Astrocyte of the cerebellum (primary cell): ENCODE measurements around the gene RUNX2.
A peak's percentile ranks its signal among the peaks of the same experiment; 100 is the strongest.

Source experiments
- DNase-seq: peaks from one replicate; pipeline ENCODE4 v3.0.0-alpha.2; 2011; ENCODE audit warnings: low read depth
- H3K4me3 ChIP-seq: 2 replicates; pipeline ENCODE4 v1.5.1; 2011; ENCODE audit warnings: mild to moderate bottlenecking, low read depth, low read length, moderate library complexity
- in situ Hi-C: cut with HindIII; loops from 2 replicates; pipeline ENCODE4 v1.10.0; 2017; ENCODE audit warnings: low sequenced_read_pairs
- TF ChIP-seq, protein P1 (sequence below): IDR thresholded peaks from 2 replicates; pipeline ENCODE4 v1.5.1; 2012; ENCODE audit warnings: low read length, low read depth, moderate library complexity, mild to moderate bottlenecking; ENCODE audit errors: missing control alignments

RUNX2 gene

DNA sequence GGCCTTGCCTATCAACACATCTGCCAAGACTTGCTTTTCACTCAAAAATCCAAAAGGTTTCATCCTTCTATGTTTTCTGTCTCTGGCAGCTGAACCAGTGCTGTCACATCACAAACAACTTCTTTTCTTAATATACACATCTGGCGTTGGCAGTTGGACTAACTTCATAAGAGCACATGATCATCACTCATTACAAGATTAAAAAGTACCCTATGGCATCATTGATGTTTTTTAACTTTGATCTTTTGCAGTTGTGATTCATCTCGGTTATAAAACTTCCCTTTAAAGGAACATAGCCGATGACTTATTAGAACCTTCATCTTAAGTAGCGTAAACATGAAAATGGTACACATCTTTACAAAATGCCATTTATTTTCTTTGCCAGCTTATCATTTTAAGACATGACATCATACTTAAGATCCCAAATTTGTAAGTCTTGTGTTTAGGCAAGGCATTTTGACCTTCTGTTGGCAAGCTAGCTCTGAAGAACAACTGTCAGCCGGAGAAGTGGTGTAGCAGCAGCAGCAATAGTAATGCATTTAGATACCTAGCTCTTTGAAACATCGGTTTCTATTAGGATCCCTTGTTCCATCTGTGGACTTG lies 113.8 kb downstream of the RUNX2 start:
- no peak overlapping the region for H3K4me3 ChIP-seq
- DNase-seq = no peak
- TF ChIP-seq, protein P1, sequence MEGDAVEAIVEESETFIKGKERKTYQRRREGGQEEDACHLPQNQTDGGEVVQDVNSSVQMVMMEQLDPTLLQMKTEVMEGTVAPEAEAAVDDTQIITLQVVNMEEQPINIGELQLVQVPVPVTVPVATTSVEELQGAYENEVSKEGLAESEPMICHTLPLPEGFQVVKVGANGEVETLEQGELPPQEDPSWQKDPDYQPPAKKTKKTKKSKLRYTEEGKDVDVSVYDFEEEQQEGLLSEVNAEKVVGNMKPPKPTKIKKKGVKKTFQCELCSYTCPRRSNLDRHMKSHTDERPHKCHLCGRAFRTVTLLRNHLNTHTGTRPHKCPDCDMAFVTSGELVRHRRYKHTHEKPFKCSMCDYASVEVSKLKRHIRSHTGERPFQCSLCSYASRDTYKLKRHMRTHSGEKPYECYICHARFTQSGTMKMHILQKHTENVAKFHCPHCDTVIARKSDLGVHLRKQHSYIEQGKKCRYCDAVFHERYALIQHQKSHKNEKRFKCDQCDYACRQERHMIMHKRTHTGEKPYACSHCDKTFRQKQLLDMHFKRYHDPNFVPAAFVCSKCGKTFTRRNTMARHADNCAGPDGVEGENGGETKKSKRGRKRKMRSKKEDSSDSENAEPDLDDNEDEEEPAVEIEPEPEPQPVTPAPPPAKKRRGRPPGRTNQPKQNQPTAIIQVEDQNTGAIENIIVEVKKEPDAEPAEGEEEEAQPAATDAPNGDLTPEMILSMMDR = no peak
- in situ Hi-C loops = no loop called here

DNA sequence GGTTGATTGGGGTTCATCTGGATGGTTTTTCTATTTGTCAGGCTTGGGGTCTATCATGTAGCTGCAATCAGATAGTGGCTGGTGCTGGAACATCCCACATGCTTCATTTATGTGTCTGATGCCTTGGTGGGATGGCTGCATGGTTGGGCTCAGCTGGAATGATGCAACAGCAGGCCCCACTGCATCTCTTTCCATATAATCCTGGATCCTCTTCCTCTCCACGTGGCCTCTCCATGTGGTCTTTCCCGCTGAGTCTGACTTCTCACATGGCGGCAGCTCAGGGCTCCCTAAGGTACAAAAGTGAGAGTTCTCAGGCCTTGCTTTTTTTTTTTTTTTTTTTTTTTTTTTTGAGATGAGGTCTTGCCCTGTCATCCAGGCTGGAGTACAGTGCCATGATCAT lies 114.6 kb downstream of the RUNX2 start:
- in situ Hi-C loops = no loop called here
- DNase-seq = no peak
- TF ChIP-seq, protein P1 = no peak
- no peak overlapping the region for H3K4me3 ChIP-seq

DNA sequence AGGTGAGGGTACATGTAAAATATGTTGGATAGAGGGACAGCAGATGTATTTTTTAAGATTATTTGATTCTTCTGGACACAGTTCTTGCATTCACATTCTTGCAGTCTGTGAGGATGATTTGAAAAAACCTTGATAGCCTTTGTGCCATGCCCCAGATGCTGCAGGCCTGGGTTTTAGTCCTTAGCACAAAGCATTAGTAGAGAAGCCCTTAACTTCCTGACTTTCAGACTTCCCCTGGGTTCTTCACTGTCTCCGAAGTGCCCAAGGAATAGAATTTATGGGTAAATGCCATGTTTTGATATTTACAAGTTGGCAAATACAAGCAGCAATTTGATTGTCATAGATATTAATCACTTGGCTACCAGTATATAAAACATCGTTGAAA lies 117.2 kb downstream of the RUNX2 start:
- in situ Hi-C loops = no loop called here
- TF ChIP-seq, protein P1 = no peak
- H3K4me3 ChIP-seq = no peak overlapping the region
- no peak for DNase-seq

DNA sequence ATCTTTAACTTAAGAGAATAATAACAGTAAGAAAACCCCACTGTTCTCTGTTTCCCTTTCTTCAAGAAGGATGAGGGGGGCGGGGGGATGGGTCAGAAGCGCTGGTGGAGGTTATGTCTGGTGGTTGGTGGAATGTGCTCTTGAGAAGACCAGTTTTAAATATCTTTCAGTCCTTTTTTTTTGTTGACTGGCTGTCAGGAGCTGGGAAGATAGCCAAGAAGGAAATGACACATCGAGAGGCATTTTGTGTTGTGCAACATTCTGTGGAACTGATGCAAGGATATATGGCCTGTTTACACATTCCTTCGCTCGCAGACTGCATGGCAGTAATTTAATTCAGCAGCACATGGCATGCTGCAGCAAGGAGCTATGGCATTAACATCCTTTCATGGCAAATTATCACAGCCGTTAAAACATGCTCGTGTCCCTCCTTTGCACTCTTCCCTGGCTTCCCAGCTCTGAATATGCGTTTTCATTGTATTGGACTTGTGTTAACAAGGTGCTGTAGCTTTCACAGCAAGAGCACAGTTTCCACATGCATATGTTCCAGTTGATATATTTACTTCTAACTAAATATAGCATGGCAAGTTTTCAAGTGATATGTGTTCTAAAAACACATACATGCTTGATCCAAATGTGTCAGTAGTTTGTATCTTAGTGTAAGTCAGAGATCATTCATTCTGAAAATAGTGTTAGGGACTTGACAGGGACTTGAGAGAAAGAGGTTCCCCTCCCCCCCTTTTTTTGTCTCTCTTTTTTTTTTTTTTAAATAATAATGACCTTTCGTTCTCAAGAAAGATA lies 117.8 kb downstream of the RUNX2 start:
- TF ChIP-seq, protein P1 = no peak
- DNase-seq = peak; percentile 98
- H3K4me3 ChIP-seq = no peak overlapping the region
- in situ Hi-C loops = no loop called here

DNA sequence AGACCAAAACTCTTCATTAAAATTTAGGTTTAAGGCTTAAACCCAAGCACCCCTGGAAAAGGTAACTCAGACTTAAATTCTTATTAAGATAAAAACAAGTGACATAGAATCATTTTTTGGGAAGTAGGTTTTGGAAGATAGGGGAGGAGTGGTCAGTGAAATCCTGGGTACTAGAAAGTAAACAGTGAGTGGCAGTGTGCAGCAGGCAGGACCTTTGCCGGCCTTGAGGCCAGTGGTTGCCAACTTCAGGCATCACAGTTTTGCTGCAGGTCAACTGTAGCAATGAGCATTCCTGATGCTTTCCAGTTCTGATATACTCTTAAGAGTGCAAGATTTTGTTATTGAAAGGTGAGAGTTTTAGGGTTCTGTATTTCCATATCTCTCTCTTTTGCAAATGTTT lies 118.9 kb downstream of the RUNX2 start:
- TF ChIP-seq, protein P1 = no peak
- in situ Hi-C loops = no loop called here
- H3K4me3 ChIP-seq = no peak overlapping the region
- no peak for DNase-seq

DNA sequence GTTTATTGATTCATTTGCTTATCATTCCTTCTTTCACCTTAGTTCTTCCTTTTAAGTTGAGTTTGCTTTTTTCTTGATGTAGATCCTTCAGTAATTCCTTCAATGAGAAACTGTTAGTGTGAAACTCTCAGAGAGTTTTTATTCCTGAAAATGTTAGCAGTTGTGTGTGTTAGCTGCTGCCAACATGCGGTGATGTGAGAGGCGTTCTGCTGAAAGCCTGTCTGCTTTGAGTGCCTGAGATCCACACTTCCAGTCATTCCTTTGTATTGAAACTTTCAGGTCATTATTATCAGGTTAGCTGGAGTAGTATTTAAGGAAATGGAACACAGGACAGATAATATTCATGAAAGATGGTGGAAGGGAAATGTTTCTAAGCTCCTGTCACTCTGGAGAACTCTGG lies 119.6 kb downstream of the RUNX2 start:
- H3K4me3 ChIP-seq = no peak overlapping the region
- in situ Hi-C loops = no loop called here
- no peak for DNase-seq
- TF ChIP-seq, protein P1 = no peak
